ENCODE measurements around the gene HINT2.

Gene HINT2

DNA sequence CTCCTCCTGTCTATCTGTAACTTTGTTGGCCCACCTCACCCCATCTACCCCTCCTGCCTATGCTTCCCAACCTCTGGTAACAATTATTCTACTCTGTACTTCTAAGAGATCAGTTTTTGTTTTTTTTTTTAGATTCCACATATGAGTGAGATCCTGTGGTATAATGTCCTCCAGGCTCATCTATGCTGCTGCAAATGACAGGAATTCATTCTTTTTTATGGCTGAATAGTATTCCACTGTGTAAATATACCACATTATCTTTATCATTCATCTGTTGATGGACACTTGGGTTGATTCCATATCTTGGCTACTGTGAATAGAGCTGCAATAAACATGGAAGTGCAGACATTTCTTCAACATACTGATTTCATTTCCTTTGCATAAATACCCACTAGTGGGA is 31.4 kb downstream of the HINT2 start:
- TF ChIP-seq, protein P1, sequence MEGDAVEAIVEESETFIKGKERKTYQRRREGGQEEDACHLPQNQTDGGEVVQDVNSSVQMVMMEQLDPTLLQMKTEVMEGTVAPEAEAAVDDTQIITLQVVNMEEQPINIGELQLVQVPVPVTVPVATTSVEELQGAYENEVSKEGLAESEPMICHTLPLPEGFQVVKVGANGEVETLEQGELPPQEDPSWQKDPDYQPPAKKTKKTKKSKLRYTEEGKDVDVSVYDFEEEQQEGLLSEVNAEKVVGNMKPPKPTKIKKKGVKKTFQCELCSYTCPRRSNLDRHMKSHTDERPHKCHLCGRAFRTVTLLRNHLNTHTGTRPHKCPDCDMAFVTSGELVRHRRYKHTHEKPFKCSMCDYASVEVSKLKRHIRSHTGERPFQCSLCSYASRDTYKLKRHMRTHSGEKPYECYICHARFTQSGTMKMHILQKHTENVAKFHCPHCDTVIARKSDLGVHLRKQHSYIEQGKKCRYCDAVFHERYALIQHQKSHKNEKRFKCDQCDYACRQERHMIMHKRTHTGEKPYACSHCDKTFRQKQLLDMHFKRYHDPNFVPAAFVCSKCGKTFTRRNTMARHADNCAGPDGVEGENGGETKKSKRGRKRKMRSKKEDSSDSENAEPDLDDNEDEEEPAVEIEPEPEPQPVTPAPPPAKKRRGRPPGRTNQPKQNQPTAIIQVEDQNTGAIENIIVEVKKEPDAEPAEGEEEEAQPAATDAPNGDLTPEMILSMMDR (IDR thresholded peaks at IDR 0.05; ENCODE audit: low read depth, low read length), result no peak
- H3K27me3 ChIP-seq, result no peaks in the 10 kb centered on the region
- no peaks in the 10 kb centered on the region for H3K4me1 ChIP-seq
- no peaks in the 10 kb centered on the region for H3K9me3 ChIP-seq
- no peak overlapping the region for H3K4me3 ChIP-seq (ENCODE audit: low read depth, low read length)
- no peaks in the 10 kb centered on the region for H3K36me3 ChIP-seq
- no peak for DNase-seq

DNA sequence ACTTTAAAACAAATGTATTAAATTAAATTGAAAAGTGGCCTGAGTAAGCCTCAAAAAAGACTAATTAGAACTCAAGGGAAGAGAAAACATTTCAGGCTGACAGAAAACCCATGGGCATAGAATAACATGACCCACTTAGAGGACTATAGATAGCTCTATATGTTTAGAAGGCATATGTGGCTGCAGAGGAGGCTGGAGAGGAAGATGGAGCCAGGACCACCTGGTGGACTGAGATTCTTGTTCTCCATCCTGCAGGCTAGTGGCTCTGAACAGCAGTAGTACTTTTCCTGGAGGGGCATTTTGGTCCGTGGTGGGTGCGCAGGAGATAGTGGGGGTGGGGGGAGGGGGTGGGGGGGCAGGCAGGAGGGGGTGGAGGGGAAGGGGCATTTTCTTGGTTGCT is 33.8 kb downstream of the HINT2 start:
- no peaks in the 10 kb centered on the region for H3K27me3 ChIP-seq
- no peaks in the 10 kb centered on the region for H3K36me3 ChIP-seq
- no peaks in the 10 kb centered on the region for H3K4me1 ChIP-seq
- no peaks in the 10 kb centered on the region for H3K9me3 ChIP-seq
- no peak overlapping the region for H3K4me3 ChIP-seq (ENCODE audit: low read depth, low read length)
- DNase-seq, result no peak
- TF ChIP-seq, protein P1 (IDR thresholded peaks at IDR 0.05; ENCODE audit: low read depth, low read length), result no peak

DNA sequence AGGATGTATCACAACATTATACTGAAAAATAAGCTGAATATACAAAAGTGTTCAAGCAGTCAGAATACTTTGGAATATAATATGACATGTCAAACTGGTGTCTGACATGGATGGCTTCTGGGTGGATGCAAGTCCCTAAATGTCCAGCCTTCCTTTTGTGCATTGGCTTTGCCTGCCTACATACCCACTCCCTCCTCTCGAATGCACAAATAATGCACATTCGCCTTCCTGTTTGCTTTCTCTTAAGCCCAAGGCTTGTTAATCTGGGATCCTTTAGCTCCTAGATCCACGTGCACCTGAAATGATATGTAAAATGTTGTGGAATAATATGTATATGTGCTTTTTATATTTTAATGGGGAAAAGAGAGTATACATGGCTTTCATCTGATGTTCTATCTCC is 36.3 kb downstream of the HINT2 start:
- TF ChIP-seq, protein P1 (IDR thresholded peaks at IDR 0.05; ENCODE audit: low read depth, low read length), result no peak

DNA sequence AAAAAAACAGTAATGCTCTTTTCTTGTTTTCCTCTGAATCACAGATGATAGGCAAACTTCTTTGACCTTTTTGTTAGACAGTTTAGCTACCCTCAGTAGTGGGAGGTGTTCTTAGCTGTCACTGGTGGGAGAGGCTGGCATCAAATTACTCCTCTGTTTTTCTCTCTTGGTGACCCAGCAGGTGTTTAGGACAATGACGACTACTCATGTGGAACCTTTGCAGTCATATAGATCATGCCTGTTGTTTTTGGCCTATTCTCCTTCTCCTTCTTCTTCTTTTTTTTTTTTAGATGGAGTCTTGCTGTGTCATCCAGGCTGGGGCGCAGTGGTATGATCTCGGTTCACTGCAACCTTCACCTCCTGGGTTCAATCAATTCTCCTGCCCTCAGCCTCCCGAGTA is 38.8 kb downstream of the HINT2 start:
- H3K27me3 ChIP-seq, result no peaks in the 10 kb centered on the region
- TF ChIP-seq, protein P1 (IDR thresholded peaks at IDR 0.05; ENCODE audit: low read depth, low read length), result no peak
- no peak overlapping the region for H3K4me3 ChIP-seq (ENCODE audit: low read depth, low read length)
- H3K36me3 ChIP-seq, result no peaks in the 10 kb centered on the region
- H3K9me3 ChIP-seq, result no peaks in the 10 kb centered on the region
- no peak for DNase-seq
- H3K4me1 ChIP-seq, result peaks cover 12% of the 10 kb centered on the region; the same call in 1 of the 2 replicates

More for the DNA sequence above, 36.3 kb downstream of the HINT2 start:
- Histone ChIP-seq H3K4me1 (no peaks in the 10 kb centered on the region; the same call in 1 of the 2 replicates), H3K36me3 (no peaks in the 10 kb centered on the region), H3K4me3 (ENCODE audit: low read depth, low read length) (no peak overlapping the region), H3K9me3 (no peaks in the 10 kb centered on the region), H3K27me3 (no peaks in the 10 kb centered on the region)
- no peak for DNase-seq

DNA sequence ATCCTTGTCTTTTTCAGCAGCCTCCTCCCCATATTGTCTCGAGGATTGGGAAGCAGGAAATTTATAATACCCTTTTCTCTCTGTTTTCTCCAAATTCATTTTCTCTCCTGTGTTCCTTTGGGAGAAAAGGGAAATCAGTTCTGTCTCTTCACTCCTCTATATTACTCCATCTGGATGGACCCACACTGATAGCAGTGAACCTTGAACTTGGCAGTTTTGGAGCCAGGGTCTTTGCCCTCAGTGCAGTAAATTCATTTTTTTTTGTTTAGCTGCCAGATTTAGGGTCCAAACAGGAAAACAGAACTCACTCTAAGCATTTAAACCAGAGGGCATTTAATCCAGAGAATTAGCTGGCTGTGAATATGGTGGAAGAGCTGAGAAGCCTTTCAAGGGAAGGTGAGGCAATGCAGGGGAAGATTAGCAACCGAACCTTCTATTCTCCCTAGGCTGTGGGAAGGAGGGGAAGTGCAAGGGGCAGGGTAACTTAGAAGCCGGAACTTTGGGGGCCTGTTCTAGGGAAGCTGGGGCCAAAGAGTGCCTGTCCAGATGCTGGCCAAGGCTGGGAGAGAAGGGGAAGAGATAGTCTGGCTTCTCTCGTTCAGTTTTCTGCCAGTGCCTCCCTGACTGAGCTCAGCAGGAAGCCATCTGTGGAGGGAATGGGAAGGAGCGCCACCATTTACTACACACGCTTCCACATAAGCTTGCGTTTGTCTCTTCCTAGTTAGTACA is 39.8 kb downstream of the HINT2 start:
- Histone ChIP-seq H3K4me3 (ENCODE audit: low read depth, low read length) (no peak overlapping the region), H3K4me1 (peaks cover 13% of the 10 kb centered on the region), H3K36me3 (no peaks in the 10 kb centered on the region), H3K9me3 (no peaks in the 10 kb centered on the region), H3K27me3 (no peaks in the 10 kb centered on the region)
- DNase-seq, result no peak
- TF ChIP-seq, protein P1 (IDR thresholded peaks at IDR 0.05; ENCODE audit: low read depth, low read length), result no peak

DNA sequence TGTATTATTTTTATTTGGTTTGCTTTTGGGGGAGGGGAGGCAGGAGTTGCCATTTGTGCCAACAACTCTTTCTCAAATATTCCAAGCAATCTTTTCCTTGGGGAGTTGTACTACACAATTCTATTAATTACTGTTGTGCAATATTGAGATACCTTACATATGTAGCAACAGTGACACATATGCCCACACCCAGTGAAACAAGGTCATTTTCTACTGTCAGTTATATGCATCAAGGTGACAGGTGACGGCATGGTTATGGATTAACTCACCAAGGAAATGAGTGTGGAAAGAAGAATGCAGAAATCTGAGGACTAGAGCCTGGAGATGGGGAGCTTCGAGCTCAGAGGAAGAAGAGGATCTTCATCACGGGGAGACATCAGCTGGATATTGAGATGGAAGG is 42.9 kb downstream of the HINT2 start:
- no peak for DNase-seq
- TF ChIP-seq, protein P1 (IDR thresholded peaks at IDR 0.05; ENCODE audit: low read depth, low read length), result no peak
- peaks cover 21% of the 10 kb centered on the region for H3K4me1 ChIP-seq
- no peaks in the 10 kb centered on the region for H3K9me3 ChIP-seq
- no peaks in the 10 kb centered on the region for H3K36me3 ChIP-seq
- H3K27me3 ChIP-seq, result no peaks in the 10 kb centered on the region
- H3K4me3 ChIP-seq (ENCODE audit: low read depth, low read length), result no peak overlapping the region
